HepG2 (cell line): Measurements from ENCODE around the gene NECTIN2. TPM values are rescaled to one million over a fixed set of nuclear protein-coding genes. Genes with fewer than 3 reads are reported as not detected.

Source experiments
- AKAP8 ChIP-seq: sonication (generic); formaldehyde crosslinking; IDR thresholded peaks from 2 replicates; pipeline ENCODE4 v1.5.1; 2020; ENCODE audit warnings: mild to moderate bottlenecking, missing genetic modification reagents
- ARID4A ChIP-seq: sonication (generic); formaldehyde crosslinking; IDR thresholded peaks from 2 replicates; pipeline ENCODE4 v1.5.0; 2020; ENCODE audit warnings: mild to moderate bottlenecking, missing genetic modification reagents, borderline replicate concordance
- ASH2L ChIP-seq: fragments of 300-600, 200-600 bp; sonication (generic); IDR thresholded peaks from 2 replicates; pipeline ENCODE4 v1.7.0; 2017; ENCODE audit warnings: low read depth, mild to moderate bottlenecking, moderate library complexity, mixed read lengths, low read length; ENCODE audit not compliant: insufficient read length
- CCDC6 ChIP-seq: sonication (generic); formaldehyde crosslinking; IDR thresholded peaks from 2 replicates; pipeline ENCODE4 v1.8.1; 2022; ENCODE audit warnings: mild to moderate bottlenecking, missing genetic modification reagents, moderate library complexity
- HOXD1 ChIP-seq: sonication (generic); formaldehyde crosslinking; IDR thresholded peaks from 2 replicates; pipeline ENCODE4 v1.5.0; 2020; ENCODE audit warnings: missing genetic modification reagents
- MTF2 ChIP-seq: sonication (generic); formaldehyde crosslinking; IDR thresholded peaks from 2 replicates; pipeline ENCODE4 v1.5.0; 2020; ENCODE audit warnings: missing genetic modification reagents, borderline replicate concordance
- MXI1 ChIP-seq: IDR thresholded peaks from 3 replicates; pipeline ENCODE4 v1.6.1; 2012; ENCODE audit warnings: low read depth, low read length, inconsistent platforms, borderline replicate concordance
- MYC ChIP-seq: sonication (generic); formaldehyde crosslinking; IDR thresholded peaks from 2 replicates; pipeline ENCODE4 v1.9.0; 2021; ENCODE audit warnings: missing genetic modification reagents, borderline replicate concordance
- POLR2A ChIP-seq, 2 experiments: IDR thresholded peaks; 2 replicates each; pipeline ENCODE4 v1.6.1; 2011; ENCODE audit warnings: low read depth in 2 of 2, low read length in 2 of 2, mild to moderate bottlenecking in 1 of 2, moderate library complexity in 1 of 2; ENCODE audit not compliant: insufficient read depth in 1 of 2
- REPIN1 ChIP-seq: sonication (generic); formaldehyde crosslinking; IDR thresholded peaks from 2 replicates; pipeline ENCODE4 v1.8.0; 2022; ENCODE audit warnings: missing genetic modification reagents, low read depth, mild to moderate bottlenecking, borderline replicate concordance
- TEAD3 ChIP-seq: optimal IDR thresholded peaks from 2 replicates; pipeline ENCODE3; 2016; ENCODE audit warnings: borderline replicate concordance
- YY1 ChIP-seq: IDR thresholded peaks from 2 replicates; pipeline ENCODE4 v1.6.1; 2011; ENCODE audit warnings: low read length, low read depth, moderate library complexity, mild to moderate bottlenecking; ENCODE audit not compliant: insufficient read depth, insufficient replicate concordance
- ZKSCAN1 ChIP-seq: fragments of 150-350 bp; IDR thresholded peaks from 2 replicates; pipeline ENCODE4 v1.6.1; 2014; ENCODE audit warnings: low read length
- ZNF160 ChIP-seq: sonication (generic); formaldehyde crosslinking; IDR thresholded peaks from 2 replicates; pipeline ENCODE4 v1.8.0; 2022; ENCODE audit warnings: mild to moderate bottlenecking, inconsistent platforms, missing genetic modification reagents
- ZNF574 ChIP-seq: sonication (generic); formaldehyde crosslinking; IDR thresholded peaks from 2 replicates; pipeline ENCODE4 v1.4.0; 2020; ENCODE audit warnings: missing genetic modification reagents
- ZNF777 ChIP-seq: sonication (generic); formaldehyde crosslinking; IDR thresholded peaks from 2 replicates; pipeline ENCODE4 v1.4.0; 2020; ENCODE audit warnings: missing genetic modification reagents
- polyA plus RNA-seq, 8 experiments: library from polyadenylated mRNA; depleted of rRNA in 3 of 8; stranded (reverse) in 7 of 8; unstranded in 1 of 8; fragments of >200 nt; fragmentation: Illumina TruSeq in 4 of 8; extraction: Trizol in 4 of 8; gene quantifications; 2 replicates each; pipeline versions ENCODE4 v1.2.1 to v1.2.3, GENCODE V29; 2011 to 2016; ENCODE audit warnings: low read depth in 4 of 8, missing spikeins in 1 of 8, mixed read lengths in 1 of 8; ENCODE audit not compliant: insufficient read depth in 1 of 8
- total RNA-seq, 5 experiments: library from RNA; depleted of rRNA; stranded (reverse); fragments of >200 nt; fragmentation: Illumina TruSeq; extraction: Trizol; gene quantifications; 2 replicates each; pipeline ENCODE4 v1.2.3, GENCODE V29; 2016; ENCODE audit warnings: low read depth in 1 of 5
- TF ChIP-seq, protein P1 (sequence below): sonication (generic); formaldehyde crosslinking; IDR thresholded peaks from 2 replicates; pipeline ENCODE4 v1.4.0; 2020; ENCODE audit warnings: mild to moderate bottlenecking, missing genetic modification reagents

Gene NECTIN2
- total and polyA plus RNA-seq, 2 of the 13 experiments (the other 11 are each of a cell fraction or from before 2014, with no cell fraction given), result 75.4 to 114 TPM

GRCh38 chr19:44846455-44847143 is 502 bp downstream of the NECTIN2 start (continued):
- TF ChIP-seq MXI1 (no peak), ARID4A (0 out of 2 replicates have a peak, but pooled peaks have one; percentile 9), ASH2L (peak; percentile 42), AKAP8 (no peak), MTF2 (CRISPR knock-in tag) (no peak), REPIN1 (CRISPR knock-in tag) (no peak), ZNF160 (CRISPR knock-in tag) (no peak), CCDC6 (CRISPR knock-in tag) (peak; percentile 14; the same call in 1 of the 2 replicates), HOXD1 (no peak), MYC (CRISPR knock-in tag) (peak; percentile 21; the same call in 1 of the 2 replicates), TEAD3 (peak; percentile 79), ZNF777 (CRISPR knock-in tag) (no peak), POLR2A (IDR thresholded peaks at IDR 0.05; ENCODE audit: insufficient read depth in 1 of 2, low read depth in 2 of 2, low read length in 2 of 2) (0 out of 4 replicates have a peak, but pooled peaks of 1 of the 2 experiments have one; percentile 19), YY1 (no peak), ZKSCAN1 (no peak), ZNF574 (0 out of 2 replicates have a peak, but pooled peaks have one; percentile 25)
- TF ChIP-seq, protein P1, sequence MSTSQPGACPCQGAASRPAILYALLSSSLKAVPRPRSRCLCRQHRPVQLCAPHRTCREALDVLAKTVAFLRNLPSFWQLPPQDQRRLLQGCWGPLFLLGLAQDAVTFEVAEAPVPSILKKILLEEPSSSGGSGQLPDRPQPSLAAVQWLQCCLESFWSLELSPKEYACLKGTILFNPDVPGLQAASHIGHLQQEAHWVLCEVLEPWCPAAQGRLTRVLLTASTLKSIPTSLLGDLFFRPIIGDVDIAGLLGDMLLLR (CRISPR knock-in tag), result no peak
